KMS-11 (cell line): ENCODE data around the gene GRK5.

Source experiments
- H2AFZ ChIP-seq: fragments of 200-600 bp; sonication (generic); 2 replicates; pipeline ENCODE4 v1.6.1; 2016; ENCODE audit warnings: antibody characterized with exemption, mixed run types, low read depth
- H3K27ac ChIP-seq: fragments of 200-600 bp; sonication (generic); 2 replicates; pipeline ENCODE4 v1.6.1; 2016; ENCODE audit warnings: mild to moderate bottlenecking, mixed run types
- H3K27me3 ChIP-seq: fragments of 200-600 bp; sonication (generic); 2 replicates; pipeline ENCODE4 v1.6.1; 2017; ENCODE audit warnings: mild to moderate bottlenecking, low read depth, mixed run types, moderate library complexity; ENCODE audit not compliant: insufficient read depth
- H3K36me3 ChIP-seq: fragments of 200-600 bp; sonication (generic); 2 replicates; pipeline ENCODE4 v1.6.1; 2017; ENCODE audit warnings: mild to moderate bottlenecking, mixed run types; ENCODE audit not compliant: insufficient read depth
- H3K4me1 ChIP-seq: fragments of 200-600 bp; sonication (generic); 2 replicates; pipeline ENCODE4 v1.6.1; 2016; ENCODE audit warnings: mild to moderate bottlenecking, low read depth, mixed run types; ENCODE audit not compliant: poor library complexity, severe bottlenecking
- H3K4me2 ChIP-seq: fragments of 200-600 bp; sonication (generic); 2 replicates; pipeline ENCODE4 v1.7.0; 2016; ENCODE audit warnings: mild to moderate bottlenecking, mixed run types
- H3K4me3 ChIP-seq: fragments of 200-600 bp; sonication (generic); IDR thresholded peaks from 2 replicates; pipeline ENCODE4 v1.6.1; 2017; ENCODE audit warnings: low read depth, low read length, mixed read lengths; ENCODE audit not compliant: insufficient read depth
- H3K79me2 ChIP-seq: fragments of 200-600 bp; sonication (generic); 2 replicates; pipeline ENCODE4 v1.6.1; 2016; ENCODE audit warnings: low read depth, mixed run types; ENCODE audit not compliant: insufficient read depth
- H3K9ac ChIP-seq: fragments of 200-600 bp; sonication (generic); 2 replicates; pipeline ENCODE4 v1.6.1; 2016; ENCODE audit warnings: mild to moderate bottlenecking, mixed run types
- H4K20me1 ChIP-seq: fragments of 200-600 bp; sonication (generic); 2 replicates; pipeline ENCODE4 v1.6.1; 2016; ENCODE audit warnings: mild to moderate bottlenecking, mixed run types; ENCODE audit not compliant: insufficient read depth
- CTCF ChIP-seq: fragments of 200-600 bp; sonication (generic); conservative IDR thresholded peaks from 2 replicates; pipeline ENCODE4 v1.6.1; 2017; ENCODE audit warnings: low read depth, mild to moderate bottlenecking, antibody characterized with exemption, low read length, moderate library complexity, mixed read lengths

The GRK5 gene

DNA sequence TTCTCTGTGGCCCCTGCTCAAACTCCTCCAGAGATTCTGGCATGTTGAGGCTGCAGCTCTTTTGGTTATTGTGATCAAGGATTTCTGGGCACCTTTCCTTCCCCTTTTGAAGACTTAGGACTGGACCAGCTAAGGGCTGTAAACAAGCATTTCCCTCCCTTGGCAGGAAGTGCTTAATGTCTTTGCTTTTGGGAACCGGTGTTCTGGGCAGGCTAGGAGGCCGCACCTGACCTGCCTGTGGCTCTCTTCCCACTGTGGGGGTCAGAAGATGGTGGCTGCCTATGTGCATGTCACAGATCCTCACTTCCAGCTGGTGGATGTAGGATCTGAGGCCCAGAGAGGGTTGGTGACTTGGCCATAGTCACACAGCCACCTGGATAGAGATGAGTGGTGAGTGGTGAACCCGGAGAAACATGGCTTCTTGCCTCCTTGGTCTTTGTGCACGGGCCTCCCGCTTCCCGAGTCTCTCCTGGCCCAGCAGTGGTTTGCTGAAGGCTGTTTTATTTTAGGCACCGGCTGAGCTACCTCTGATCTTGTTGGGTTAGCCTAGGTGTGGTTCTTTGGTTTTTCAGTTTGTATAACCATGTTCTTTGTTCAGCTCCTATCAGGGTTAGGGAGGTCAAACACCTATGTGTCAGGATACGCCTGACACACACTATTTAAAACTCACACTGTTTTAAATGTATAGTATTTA is 82.0 kb downstream of the GRK5 start:
- no peak overlapping the region for H3K27ac ChIP-seq
- no peaks in the 10 kb centered on the region; the same call in 1 of the 2 replicates for H3K27me3 ChIP-seq
- no peaks in the 10 kb centered on the region for H3K36me3 ChIP-seq
- no peak overlapping the region for H2AFZ ChIP-seq
- no peak overlapping the region for H3K9ac ChIP-seq
- no peak overlapping the region for H3K4me3 ChIP-seq
- H4K20me1 ChIP-seq = no peaks in the 10 kb centered on the region
- no peak for TF ChIP-seq CTCF
- no peak overlapping the region for H3K4me2 ChIP-seq
- H3K4me1 ChIP-seq = peaks cover 6% of the 10 kb centered on the region
- H3K79me2 ChIP-seq = no peaks in the 10 kb centered on the region

DNA sequence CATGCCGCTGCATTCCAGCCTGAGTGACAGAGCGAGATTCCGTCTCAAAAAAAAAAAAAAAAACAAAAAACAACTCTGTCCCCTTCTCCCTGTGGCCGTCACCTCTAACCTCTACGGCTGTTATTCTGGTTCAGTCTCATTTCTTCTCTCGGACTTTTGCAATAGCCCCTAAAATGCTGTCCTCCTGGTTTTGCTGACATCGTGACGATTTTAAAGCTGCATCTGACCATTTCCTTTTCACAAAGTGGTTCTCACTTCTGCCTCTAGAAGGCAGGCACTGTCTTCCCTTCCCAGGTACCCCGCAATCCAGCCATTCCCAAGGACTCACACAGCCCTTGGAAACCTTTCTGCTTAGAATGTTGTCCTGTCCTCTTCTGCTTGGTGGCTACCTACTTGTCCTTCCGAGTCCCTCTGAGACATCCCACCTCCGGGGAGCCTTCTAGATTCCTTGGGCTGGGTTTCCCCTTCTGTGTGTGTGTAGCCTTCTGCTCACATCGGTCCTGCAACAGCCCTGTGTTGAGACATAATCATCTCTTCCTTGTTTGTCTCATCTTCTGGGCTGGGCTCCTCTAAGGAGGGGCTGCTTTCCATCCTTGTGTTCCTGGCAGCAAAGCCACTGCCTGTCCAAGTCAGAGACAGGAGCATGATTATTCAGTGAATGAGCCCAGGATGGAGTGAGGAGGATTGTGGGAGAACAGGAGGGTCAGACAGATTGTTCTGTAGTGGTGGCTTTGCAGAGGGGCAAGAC is 83.1 kb downstream of the GRK5 start:
- H3K4me3 ChIP-seq = no peak overlapping the region
- no peaks in the 10 kb centered on the region for H3K36me3 ChIP-seq
- no peak overlapping the region for H3K9ac ChIP-seq
- H2AFZ ChIP-seq = no peak overlapping the region
- H4K20me1 ChIP-seq = no peaks in the 10 kb centered on the region
- H3K27me3 ChIP-seq = no peaks in the 10 kb centered on the region; the same call in 1 of the 2 replicates
- H3K79me2 ChIP-seq = no peaks in the 10 kb centered on the region
- peaks cover 6% of the 10 kb centered on the region for H3K4me1 ChIP-seq
- no peak for TF ChIP-seq CTCF
- H3K27ac ChIP-seq = no peak overlapping the region
- H3K4me2 ChIP-seq = no peak overlapping the region

DNA sequence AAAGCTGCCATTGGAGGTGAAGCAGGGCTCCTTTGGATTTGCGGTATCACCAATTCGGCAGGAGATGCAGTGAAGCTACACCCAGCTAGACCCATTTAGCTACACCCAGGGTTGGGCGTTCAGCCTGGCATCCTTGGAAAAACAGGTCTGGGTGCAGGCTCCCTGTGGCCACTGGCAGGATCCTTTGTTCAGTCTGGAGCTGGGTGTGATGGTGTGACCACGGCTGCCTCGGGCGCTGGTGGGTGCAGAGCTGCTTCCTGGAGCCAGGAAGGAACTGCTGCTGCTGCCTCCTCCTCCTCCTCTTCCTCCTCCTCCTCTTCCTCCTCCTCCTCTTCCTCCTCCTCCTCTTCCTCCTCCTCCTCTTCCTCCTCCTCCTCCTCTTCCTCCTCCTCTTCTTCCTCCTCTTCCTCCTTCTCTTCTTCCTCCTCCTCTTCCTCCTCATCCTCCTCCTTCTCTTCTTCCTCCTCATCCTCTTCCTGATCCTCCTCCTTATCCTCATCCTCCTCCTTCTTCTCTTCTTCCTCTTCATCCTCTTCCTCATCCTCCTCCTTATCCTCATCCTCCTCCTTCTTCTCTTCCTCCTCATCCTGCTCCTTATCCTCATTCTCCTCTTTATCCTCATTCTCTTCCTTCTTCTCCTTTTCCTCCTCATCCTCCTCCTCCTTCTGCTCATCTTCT is 84.0 kb downstream of the GRK5 start:
- no peaks in the 10 kb centered on the region for H3K36me3 ChIP-seq
- no peak overlapping the region for H3K9ac ChIP-seq
- no peak overlapping the region for H2AFZ ChIP-seq
- no peaks in the 10 kb centered on the region for H3K79me2 ChIP-seq
- H3K4me2 ChIP-seq = no peak overlapping the region
- no peak overlapping the region for H3K27ac ChIP-seq
- no peaks in the 10 kb centered on the region for H4K20me1 ChIP-seq
- no peaks in the 10 kb centered on the region for H3K4me1 ChIP-seq
- no peak for TF ChIP-seq CTCF
- no peaks in the 10 kb centered on the region; the same call in 1 of the 2 replicates for H3K27me3 ChIP-seq
- no peak overlapping the region for H3K4me3 ChIP-seq

DNA sequence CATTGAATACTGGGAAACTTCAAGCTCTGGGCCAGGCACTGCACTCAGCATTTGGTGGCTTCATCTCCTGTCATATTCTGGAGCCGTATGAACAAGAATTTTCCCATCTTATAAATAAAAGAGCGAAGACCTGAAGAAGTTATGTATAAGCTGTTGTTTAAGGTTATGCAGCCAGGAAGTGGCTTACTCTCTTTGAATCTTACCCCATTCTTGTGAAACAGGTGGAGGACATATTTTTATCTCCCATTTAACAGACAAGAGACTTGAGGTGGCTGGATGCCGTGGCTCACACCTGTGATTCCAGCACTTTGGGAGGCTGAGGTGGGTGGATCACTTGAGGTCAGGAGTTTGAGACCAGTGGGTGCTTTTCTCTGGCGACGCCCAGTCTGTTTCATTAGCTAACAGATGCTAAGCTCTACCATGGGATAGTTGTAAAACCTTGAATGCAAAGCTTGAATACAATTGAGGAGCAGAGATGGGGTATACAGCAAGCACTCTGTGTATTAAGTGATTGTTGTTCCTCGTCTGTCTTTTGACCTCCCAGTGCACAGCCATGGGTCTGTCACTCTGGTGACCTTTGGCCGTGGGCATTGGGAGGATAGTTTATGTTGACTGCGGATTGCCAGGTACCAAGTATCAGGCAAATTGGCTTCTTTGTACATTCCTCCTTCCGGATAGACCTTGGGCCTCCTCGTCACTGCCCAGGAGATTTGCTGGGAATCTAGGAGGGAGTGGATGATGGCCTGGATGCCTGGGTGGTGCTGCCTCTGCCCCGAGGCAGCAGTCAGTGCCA is 85.8 kb downstream of the GRK5 start:
- Histone ChIP-seq H3K27me3 (no peaks in the 10 kb centered on the region; the same call in 1 of the 2 replicates), H2AFZ (no peak overlapping the region), H3K79me2 (no peaks in the 10 kb centered on the region), H3K36me3 (no peaks in the 10 kb centered on the region), H3K4me3 (no peak overlapping the region), H4K20me1 (no peaks in the 10 kb centered on the region), H3K9ac (no peak overlapping the region), H3K4me2 (no peak overlapping the region), H3K4me1 (no peaks in the 10 kb centered on the region), H3K27ac (no peak overlapping the region)
- no peak for TF ChIP-seq CTCF
